ENCODE results near the gene DZIP1L.

DZIP1L gene

DNA sequence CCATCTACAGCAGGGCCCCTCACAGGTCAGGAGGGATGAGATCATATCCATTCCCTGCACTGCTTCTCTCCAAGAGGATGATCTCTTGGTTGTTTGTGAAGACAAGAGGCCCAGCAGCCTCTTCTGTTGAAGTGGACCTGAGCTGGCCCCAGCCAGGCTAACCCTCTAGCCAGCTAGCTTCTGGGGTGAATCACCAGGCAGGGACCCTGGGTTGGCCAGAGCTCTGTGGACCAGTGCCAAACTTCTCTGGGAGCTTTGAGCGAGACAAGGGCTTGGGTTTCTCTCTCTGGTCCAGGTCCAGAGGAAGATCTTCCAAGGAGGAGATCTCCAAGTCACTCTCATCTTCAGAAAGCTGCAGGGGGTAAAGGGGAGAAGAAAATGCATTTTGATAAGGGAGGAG is 52.8 kb downstream of the DZIP1L start:
- DNase-seq (ENCODE audit: low read depth in 2 of 2) = peak; percentile 60 to 74
- no peak overlapping the region for H3K4me3 ChIP-seq (replicated peaks in 1 of 2; ENCODE audit: low read depth in 2 of 2, low read length in 2 of 2)
- TF ChIP-seq, protein P1, sequence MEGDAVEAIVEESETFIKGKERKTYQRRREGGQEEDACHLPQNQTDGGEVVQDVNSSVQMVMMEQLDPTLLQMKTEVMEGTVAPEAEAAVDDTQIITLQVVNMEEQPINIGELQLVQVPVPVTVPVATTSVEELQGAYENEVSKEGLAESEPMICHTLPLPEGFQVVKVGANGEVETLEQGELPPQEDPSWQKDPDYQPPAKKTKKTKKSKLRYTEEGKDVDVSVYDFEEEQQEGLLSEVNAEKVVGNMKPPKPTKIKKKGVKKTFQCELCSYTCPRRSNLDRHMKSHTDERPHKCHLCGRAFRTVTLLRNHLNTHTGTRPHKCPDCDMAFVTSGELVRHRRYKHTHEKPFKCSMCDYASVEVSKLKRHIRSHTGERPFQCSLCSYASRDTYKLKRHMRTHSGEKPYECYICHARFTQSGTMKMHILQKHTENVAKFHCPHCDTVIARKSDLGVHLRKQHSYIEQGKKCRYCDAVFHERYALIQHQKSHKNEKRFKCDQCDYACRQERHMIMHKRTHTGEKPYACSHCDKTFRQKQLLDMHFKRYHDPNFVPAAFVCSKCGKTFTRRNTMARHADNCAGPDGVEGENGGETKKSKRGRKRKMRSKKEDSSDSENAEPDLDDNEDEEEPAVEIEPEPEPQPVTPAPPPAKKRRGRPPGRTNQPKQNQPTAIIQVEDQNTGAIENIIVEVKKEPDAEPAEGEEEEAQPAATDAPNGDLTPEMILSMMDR (IDR thresholded peaks at IDR 0.05; ENCODE audit: low read depth, low read length) = no peak

DNA sequence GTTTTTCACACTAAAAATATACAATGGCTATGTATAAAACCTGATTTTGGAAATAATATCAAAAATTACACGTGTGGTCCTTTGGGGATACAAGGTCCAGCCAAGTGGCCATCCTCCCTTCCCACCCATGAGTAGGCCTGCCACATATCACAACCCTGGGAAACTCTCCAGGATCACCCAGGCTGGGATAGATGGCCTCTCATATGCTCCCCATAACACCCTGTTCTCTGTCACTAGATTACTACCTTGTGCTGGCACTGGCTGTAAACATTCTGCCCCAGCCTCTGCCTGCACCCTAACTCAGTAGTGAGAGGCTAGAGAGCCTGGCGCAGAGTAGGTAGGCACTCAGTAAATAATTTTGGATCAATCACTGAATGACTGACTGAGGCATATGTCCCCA is 53.4 kb downstream of the DZIP1L start:
- DNase-seq (ENCODE audit: low read depth in 2 of 2) = no peak
- H3K4me3 ChIP-seq (replicated peaks in 1 of 2; ENCODE audit: low read depth in 2 of 2, low read length in 2 of 2) = no peak overlapping the region
- TF ChIP-seq, protein P1 (IDR thresholded peaks at IDR 0.05; ENCODE audit: low read depth, low read length) = no peak

DNA sequence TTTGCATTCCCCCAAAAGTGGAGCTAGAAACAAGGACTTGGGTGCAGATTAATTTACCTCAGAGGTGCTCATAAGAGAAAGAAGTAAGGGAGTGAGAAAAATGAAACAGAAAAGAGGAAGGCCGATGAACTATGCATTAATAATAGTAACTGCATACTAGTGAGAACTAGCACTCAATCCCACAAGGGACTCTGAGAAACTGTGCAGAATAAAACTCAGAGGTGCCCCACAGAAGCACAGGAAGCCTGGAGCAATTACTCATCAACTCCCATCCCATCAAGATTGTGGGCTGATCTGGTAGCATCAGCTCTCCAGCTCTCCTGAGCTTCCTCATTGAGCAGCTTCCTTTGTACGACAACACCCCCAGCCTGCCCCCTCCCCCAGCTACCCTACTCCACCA is 54.6 kb downstream of the DZIP1L start:
- no peak overlapping the region for H3K4me3 ChIP-seq (replicated peaks in 1 of 2; ENCODE audit: low read depth in 2 of 2, low read length in 2 of 2)
- TF ChIP-seq, protein P1 (IDR thresholded peaks at IDR 0.05; ENCODE audit: low read depth, low read length) = no peak
- no peak for DNase-seq (ENCODE audit: low read depth in 2 of 2)

DNA sequence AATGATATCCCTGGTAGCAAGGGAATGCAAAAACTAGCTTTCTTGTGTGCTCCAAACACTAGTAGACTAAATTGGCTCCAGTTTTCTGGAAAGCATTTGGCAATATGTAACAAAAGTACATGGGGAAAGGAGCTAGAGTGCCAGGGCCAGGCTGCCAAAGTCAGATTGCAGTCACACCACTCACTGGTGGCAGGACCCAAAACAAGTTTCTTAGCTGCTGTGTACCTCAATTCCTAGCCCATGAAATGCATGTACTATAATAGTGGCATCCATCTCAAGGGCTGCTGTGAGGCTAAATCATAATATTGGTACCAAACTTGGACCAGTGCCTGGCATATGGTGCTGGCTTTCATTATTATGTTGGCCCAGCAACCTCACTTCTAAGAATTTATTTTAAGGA is 56.1 kb downstream of the DZIP1L start:
- TF ChIP-seq, protein P1 (IDR thresholded peaks at IDR 0.05; ENCODE audit: low read depth, low read length) = no peak
- H3K4me3 ChIP-seq (replicated peaks in 1 of 2; ENCODE audit: low read depth in 2 of 2, low read length in 2 of 2) = no peak overlapping the region
- peak in 1 of 2 donors; percentile 23 for DNase-seq (ENCODE audit: low read depth in 2 of 2)

DNA sequence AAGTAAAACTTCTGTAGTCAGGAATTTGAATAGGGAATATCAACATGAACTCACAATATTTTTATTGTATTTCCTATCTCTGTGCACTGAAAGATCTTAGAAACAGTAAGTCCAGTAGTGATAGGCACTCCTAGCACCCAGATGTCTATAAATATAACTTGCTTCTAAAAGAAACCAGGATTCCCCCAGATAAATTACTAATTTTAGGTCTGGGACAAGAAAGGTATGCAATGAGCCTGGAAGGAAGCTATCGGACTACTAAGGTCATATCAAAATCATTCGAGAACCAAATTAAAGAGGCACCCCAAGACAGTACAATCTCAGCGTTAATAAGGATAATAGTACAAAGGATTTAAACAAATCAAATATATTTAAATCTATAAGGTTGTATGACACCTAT is 58.0 kb downstream of the DZIP1L start:
- TF ChIP-seq, protein P1 (IDR thresholded peaks at IDR 0.05; ENCODE audit: low read depth, low read length) = no peak
- no peak for DNase-seq (ENCODE audit: low read depth in 2 of 2)
- no peak overlapping the region for H3K4me3 ChIP-seq (replicated peaks in 1 of 2; ENCODE audit: low read depth in 2 of 2, low read length in 2 of 2)

DNA sequence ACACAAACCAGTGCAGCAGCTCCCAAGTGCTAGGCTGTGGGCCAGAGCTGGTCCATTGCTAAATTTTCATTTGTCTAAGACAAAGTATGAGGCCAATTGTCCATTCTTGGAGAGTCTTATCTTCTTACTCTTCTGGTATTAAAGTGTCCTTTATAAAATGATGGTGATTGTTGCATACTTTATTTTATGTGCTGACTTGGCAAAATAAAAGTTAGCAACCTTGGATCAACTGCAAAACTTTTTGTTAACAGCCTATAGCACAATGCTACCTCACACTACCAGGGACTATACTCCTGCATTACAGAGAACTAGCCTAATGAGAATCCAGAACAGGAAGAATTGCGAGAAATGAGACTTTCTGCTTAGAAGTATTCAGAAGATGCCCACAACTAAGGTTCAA is 61.4 kb downstream of the DZIP1L start:
- DNase-seq (ENCODE audit: low read depth in 2 of 2) = no peak
- H3K4me3 ChIP-seq (replicated peaks in 1 of 2; ENCODE audit: low read depth in 2 of 2, low read length in 2 of 2) = no peak overlapping the region
- TF ChIP-seq, protein P1 (IDR thresholded peaks at IDR 0.05; ENCODE audit: low read depth, low read length) = no peak

All from cardiac fibroblast (primary cell).